Skin epidermis (tissue), 12 donors: ENCODE measurements around the gene PPP2R3A.

Experiments used
- H3K27ac ChIP-seq, 21 experiments: fragments of 200-600 bp; sonication (generic) in 11 of 21; one replicate each; pipeline ENCODE4 v1.5.0; 2020; ENCODE audit warnings: mild to moderate bottlenecking in 3 of 21, inconsistent platforms in 2 of 21, moderate library complexity in 2 of 21
- H3K4me3 ChIP-seq, 7 experiments: fragments of 200-600 bp; sonication (generic) in 2 of 7; one replicate each; pipeline ENCODE4 v1.5.0; 2020; ENCODE audit warnings: inconsistent platforms in 2 of 7, mild to moderate bottlenecking in 2 of 7, moderate library complexity in 1 of 7

PPP2R3A gene

GRCh38 chr3:135967867-135968266 lies 2.3 kb downstream of the PPP2R3A start:
- Histone ChIP-seq H3K27ac (no peak overlapping the region), H3K4me3 (no peak overlapping the region)

DNA sequence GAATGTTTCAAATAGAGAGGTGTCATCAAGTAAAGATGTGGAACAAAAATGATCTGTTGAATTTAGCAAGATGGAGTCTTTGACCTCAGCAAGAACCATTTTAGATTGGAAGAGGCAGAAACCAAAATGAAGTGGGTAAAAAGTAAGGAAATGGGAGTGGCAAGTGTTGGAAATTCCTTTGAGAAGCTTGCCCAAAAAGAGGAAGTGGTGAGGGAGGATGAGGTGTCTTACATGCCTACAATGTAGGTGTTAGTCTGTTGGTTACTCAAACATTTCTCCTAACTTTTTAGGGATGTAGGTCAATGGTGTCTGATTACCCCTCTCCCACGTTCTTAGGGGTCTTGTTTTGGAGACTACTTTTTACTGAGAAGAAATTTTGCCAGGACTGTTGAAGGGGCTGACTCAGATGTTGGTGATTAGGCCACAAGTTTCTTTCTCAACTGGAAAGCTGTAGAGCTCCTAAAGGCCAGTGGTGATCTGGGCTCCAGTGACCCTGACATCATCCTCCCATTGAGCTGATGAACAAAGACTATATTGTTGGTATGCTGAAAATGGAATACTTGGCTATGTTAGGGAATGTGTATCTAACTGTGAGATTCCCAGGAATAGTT lies 5.1 kb downstream of the PPP2R3A start:
- H3K4me3 ChIP-seq, result no peak overlapping the region
- H3K27ac ChIP-seq, result no peak overlapping the region

- no peak overlapping the region for H3K27ac ChIP-seq
Observed at GRCh38 chr3:135973841-135974240, 8.3 kb downstream of the PPP2R3A start.

DNA sequence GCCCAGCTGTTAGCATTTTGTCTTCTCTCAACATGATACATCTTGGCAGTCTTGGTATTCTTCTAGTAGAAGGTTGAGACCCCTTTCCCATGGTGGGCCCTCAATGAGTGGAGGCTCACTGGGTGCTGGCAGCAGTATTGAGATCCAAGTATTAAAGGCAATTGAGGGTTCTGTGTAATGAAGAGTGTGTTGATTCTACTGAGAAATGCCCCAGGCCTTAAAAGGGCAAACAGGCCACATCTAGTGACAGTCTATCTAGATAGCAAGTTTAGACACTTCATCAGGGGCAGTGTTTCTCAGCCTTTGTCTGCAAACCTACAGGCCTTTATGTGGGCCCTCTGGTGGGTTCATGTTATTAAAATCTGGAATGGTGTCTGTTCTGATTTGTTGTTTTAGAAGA lies 9.5 kb downstream of the PPP2R3A start:
- Histone ChIP-seq H3K27ac (peak overlapping the region in 1 of 21 experiments; percentile 20), H3K4me3 (no peak overlapping the region)

More at GRCh38 chr3:135973841-135974240, 8.3 kb downstream of the PPP2R3A start:
- no peak overlapping the region for H3K4me3 ChIP-seq

DNA sequence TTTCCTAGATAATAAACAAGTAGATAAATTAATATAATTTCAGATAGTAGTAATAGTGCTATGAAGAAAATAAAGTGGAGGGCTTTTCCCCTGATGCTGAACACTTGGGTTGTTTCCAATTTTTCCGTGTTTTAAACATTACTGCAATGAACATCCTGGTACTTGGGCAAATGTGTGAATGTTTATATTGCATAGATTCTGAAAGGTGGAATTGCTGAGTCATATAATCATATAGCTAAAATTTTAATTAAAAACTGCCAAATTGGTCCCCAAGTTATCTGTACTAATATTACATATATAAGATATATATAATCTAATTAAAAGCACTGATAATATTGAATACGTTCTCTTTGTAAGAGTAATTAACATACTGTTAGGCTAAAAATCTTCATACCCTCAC lies 10.0 kb downstream of the PPP2R3A start:
- no peak overlapping the region for H3K4me3 ChIP-seq
- H3K27ac ChIP-seq, result no peak overlapping the region

DNA sequence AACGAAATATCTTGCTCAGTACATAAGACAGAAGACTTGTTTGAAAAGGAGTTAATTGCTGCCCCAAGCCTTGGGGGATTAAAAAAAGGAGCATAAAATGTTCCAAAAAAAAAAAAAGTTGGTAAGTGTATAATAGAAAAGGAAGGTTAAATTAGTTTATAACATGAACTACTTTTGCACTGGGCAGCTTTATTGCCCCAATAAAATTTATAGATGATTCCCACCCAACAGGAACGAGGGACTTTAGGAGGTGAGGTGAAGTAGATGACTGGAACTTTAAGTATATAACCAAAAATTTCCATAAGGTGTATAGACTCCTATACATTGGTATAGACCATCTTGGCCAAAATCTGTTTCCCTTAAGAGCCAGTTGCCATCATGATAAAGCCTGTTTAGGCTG lies 14.8 kb downstream of the PPP2R3A start:
- no peak overlapping the region for H3K27ac ChIP-seq

GRCh38 chr3:135981701-135982403 lies 16.3 kb downstream of the PPP2R3A start:
- no peak overlapping the region for H3K27ac ChIP-seq
- H3K4me3 ChIP-seq, result no peak overlapping the region

More for the DNA sequence above, 14.8 kb downstream of the PPP2R3A start:
- H3K4me3 ChIP-seq, result no peak overlapping the region

- Histone ChIP-seq H3K27ac (peak overlapping the region in 1 of 21 experiments; percentile 12), H3K4me3 (no peak overlapping the region)
Observed at GRCh38 chr3:135982404-135982761, 16.9 kb downstream of the PPP2R3A start.

DNA sequence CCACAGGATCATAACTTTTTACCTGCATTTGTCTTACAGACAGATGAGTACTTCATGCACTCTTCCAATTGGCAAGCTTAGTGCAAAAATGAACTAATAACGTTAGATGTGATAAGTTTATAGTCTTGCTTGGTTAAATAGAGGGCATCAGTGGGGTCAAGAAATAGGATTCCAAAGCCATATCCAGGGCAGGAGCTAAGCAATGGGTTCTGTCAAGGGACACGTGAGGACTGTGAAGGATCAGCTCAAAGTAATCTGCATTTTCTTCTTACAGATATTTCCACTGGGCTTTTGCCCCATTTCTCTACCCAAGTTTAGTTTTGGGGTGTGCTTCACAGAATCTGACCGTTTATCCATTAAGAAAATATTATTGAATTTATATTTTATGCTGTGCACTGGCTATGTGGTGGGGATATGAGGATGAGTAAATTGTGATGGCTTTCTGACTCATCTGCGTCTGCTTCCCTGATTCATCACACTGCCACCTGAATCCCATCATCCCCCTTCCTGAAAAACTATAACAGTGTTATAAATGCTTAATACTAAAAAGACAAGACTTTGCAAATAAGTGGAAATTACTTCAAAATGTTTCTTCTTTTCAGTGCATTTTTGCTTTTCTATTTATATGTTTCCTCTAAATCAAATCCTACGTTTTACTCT lies 17.5 kb downstream of the PPP2R3A start:
- Histone ChIP-seq H3K4me3 (no peak overlapping the region), H3K27ac (peak overlapping the region in 1 of 21 experiments; percentile 12)

- Histone ChIP-seq H3K27ac (no peak overlapping the region), H3K4me3 (no peak overlapping the region)
Observed at GRCh38 chr3:135987661-135988060, 22.1 kb downstream of the PPP2R3A start.

DNA sequence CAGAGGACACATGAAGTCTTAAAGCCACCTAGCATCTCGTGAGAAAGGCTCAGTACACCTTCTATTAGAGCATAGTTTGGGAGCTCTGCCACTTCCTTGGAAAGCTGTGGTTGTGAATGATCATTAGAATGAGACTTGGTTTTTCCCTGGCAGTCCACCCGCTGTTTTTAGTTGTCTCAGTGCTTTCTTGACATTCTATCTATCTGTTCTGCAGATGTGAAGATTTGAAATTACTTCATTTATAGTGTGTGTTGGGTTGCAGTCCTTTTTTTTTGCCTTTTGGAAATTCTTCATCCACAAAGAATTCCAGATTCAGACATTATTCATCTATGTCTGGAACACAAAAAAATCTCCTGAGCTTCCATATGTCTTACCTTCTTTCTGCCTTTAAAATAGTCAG lies 23.7 kb downstream of the PPP2R3A start:
- Histone ChIP-seq H3K4me3 (no peak overlapping the region), H3K27ac (peak overlapping the region in 2 of 21 experiments; percentile 2 to 34)

DNA sequence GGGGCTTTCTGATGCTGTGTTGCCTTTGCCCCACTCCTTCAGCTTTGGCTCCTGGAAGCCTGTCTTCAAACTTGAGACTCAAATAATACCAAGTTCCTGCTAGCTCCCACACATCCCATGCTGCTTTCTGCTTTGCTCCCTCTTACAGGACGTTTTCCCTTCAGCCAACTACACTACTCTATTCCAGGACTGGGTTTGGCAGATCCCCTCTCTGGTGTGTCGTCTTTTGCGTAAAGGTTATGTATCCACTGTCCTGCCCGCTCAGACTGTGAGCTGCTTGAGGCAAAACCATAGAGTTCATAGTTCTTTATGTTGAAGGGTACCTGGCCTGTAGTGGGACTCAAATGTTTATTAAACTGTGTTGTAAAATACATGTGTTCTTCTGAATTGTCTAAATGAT lies 25.4 kb downstream of the PPP2R3A start:
- Histone ChIP-seq H3K4me3 (no peak overlapping the region), H3K27ac (peak overlapping the region in 2 of 21 experiments; percentile 5 to 42)

DNA sequence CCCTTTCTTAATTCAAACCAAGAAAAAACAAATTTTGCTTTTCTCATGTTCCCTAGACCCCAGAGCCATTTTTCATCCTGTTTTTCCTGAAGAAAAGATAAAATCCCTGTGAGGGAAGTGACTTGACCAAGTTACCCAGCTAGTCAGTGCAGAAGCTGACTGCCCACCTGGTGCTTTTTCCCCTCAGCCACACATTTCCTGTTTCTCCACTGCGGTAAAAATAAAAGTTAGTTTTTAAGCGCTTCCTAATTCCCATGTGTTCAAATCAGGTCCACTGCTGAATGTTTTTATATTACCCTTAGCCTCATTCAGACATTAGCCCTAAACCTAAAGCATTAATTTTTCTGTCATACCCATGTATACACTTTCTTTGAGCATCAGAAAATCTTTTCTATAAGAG lies 26.1 kb downstream of the PPP2R3A start:
- peak overlapping the region in 4 of 21 experiments; percentile 11 to 57 (median 38) for H3K27ac ChIP-seq
- H3K4me3 ChIP-seq, result no peak overlapping the region

DNA sequence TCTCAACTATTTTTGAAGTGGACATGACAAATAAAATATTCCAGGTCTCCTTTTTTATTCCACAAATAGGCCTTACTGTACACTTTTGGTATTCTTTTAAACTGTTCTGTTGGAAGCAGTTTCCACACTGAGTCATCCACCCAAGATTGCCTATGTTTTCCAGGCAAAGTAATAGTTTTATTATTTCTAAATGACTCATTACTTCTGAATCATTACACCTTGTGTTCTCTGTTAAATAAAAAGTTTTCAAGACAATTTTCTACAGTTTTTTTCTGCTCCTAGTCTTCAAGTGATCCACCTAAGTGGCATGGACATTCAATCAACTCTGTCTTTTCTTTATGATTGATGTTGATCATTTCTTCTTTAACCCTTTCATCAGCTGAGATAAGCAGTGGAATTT lies 26.5 kb downstream of the PPP2R3A start:
- Histone ChIP-seq H3K27ac (peak overlapping the region in 4 of 21 experiments; percentile 11 to 57 (median 38)), H3K4me3 (no peak overlapping the region)

- H3K27ac ChIP-seq, result no peak overlapping the region
- H3K4me3 ChIP-seq, result no peak overlapping the region
Observed at GRCh38 chr3:135994708-135995337, 29.3 kb downstream of the PPP2R3A start.

DNA sequence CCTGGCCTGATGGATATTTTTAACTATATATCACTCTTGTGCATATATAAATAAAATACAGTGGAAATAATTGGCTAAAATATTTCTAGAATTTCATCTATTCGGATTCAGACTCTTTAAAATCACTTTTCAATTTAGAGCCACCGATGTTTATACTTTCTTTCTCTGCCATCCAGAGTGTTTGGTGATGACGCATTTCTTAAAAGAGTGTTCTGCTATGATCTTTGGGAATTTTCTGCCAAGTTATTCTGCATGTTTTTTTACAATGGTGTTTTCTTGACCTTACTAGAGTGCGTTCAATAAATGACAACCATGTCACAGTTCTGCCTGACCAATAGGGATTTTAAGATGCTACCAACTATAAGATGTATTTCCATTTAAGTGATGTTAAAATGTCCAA lies 30.2 kb downstream of the PPP2R3A start:
- no peak overlapping the region for H3K27ac ChIP-seq
- no peak overlapping the region for H3K4me3 ChIP-seq

GRCh38 chr3:135997554-135998320 lies 32.2 kb downstream of the PPP2R3A start:
- H3K4me3 ChIP-seq, result no peak overlapping the region
- H3K27ac ChIP-seq, result no peak overlapping the region

GRCh38 chr3:136008221-136008620 lies 42.7 kb downstream of the PPP2R3A start:
- Histone ChIP-seq H3K27ac (no peak overlapping the region), H3K4me3 (no peak overlapping the region)

GRCh38 chr3:136008732-136009470 lies 43.4 kb downstream of the PPP2R3A start:
- Histone ChIP-seq H3K4me3 (no peak overlapping the region), H3K27ac (no peak overlapping the region)
